Panc1 (cell line): ENCODE results near the gene NCBP2. TPM values are rescaled to one million over a fixed set of nuclear protein-coding genes. Genes with fewer than 3 reads are reported as not detected.
A peak's percentile ranks its signal among the peaks of the same experiment; 100 is the strongest.

Experiments
- ATAC-seq: fragments of 200-7000 bp; cut with Tn5 transposase; 2 replicates; pipeline ENCODE4 v1.9.1; 2020; ENCODE audit warnings: mild to moderate bottlenecking, moderate library complexity
- BruUV-seq: library from RNA; stranded (reverse); fragments of 400-500 nt; replicated peaks from 2 replicates; lab custom pipeline; 2021; lab: Mats Ljungman, UMichigan
- CTCF ChIA-PET: fragments of 300-600 bp; sonication (Branson Sonifier 250); formaldehyde crosslinking; loops from one replicate; lab custom pipeline; 2022; ENCODE audit warnings: antibody characterized with exemption; lab: Charles Lee
- POLR2A ChIA-PET: fragments of 300-600 bp; sonication (Branson Sonifier 250); formaldehyde crosslinking; loops from one replicate; lab custom pipeline; 2022; ENCODE audit warnings: antibody characterized with exemption; lab: Charles Lee
- DNase-seq: peaks from one replicate; pipeline ENCODE4 v3.0.0-alpha.2; 2010; ENCODE audit warnings: low read depth, low spot score
- H3K27ac ChIP-seq: 2 replicates; pipeline ENCODE4 v1.5.1; 2011; ENCODE audit warnings: mild to moderate bottlenecking, low read length, inconsistent platforms
- H3K27me3 ChIP-seq: fragments of 200-500 bp; sonication (Bioruptor generic); 2 replicates; pipeline ENCODE4 v1.6.0; 2014; ENCODE audit warnings: low read length, inconsistent platforms; ENCODE audit not compliant: control insufficient read depth, insufficient read depth
- H3K36me3 ChIP-seq: fragments of 200-500 bp; sonication (Bioruptor generic); 2 replicates; pipeline ENCODE4 v1.5.1; 2014; ENCODE audit warnings: inconsistent platforms, mild to moderate bottlenecking, low read length, moderate library complexity; ENCODE audit not compliant: control insufficient read depth, insufficient read depth
- H3K4me1 ChIP-seq: 2 replicates; pipeline ENCODE4 v1.5.1; 2011; ENCODE audit warnings: inconsistent platforms, mild to moderate bottlenecking, low read length, moderate library complexity; ENCODE audit not compliant: control insufficient read depth, insufficient read depth
- H3K4me3 ChIP-seq, 2 experiments: 2 replicates each; pipeline ENCODE4 v1.5.1; 2011 to 2012; ENCODE audit warnings: low read depth in 2 of 2, low read length in 2 of 2, mild to moderate bottlenecking in 2 of 2, inconsistent platforms in 1 of 2, moderate library complexity in 1 of 2
- H3K9me3 ChIP-seq: fragments of 200-500 bp; sonication (Bioruptor generic); 2 replicates; pipeline ENCODE4 v1.5.1; 2014; ENCODE audit warnings: low read depth, mild to moderate bottlenecking, inconsistent platforms, low read length, moderate library complexity; ENCODE audit not compliant: control insufficient read depth, insufficient read depth
- CTCF ChIP-seq: fragments of 450-650 bp; IDR thresholded peaks from 2 replicates; pipeline ENCODE4 v1.5.1; 2017; ENCODE audit warnings: mild to moderate bottlenecking
- POLR2AphosphoS5 ChIP-seq: IDR thresholded peaks from 2 replicates; pipeline ENCODE4 v1.6.1; 2012; ENCODE audit warnings: mild to moderate bottlenecking, low read depth, low read length, moderate library complexity
- REST ChIP-seq, 2 experiments: IDR thresholded peaks; 2 replicates each; pipeline ENCODE4 v1.6.1; 2011 to 2012; ENCODE audit warnings: low read depth in 2 of 2, control low read depth in 1 of 2, low read length in 1 of 2, mild to moderate bottlenecking in 1 of 2, moderate library complexity in 1 of 2; ENCODE audit not compliant: insufficient read depth in 1 of 2
- SIN3A ChIP-seq: IDR thresholded peaks from 2 replicates; pipeline ENCODE4 v1.6.1; 2012; ENCODE audit warnings: low read depth, mild to moderate bottlenecking, low read length, moderate library complexity, borderline replicate concordance; ENCODE audit not compliant: insufficient read depth
- TCF7L2 ChIP-seq: IDR thresholded peaks from 2 replicates; pipeline ENCODE4 v1.6.1; 2011; ENCODE audit warnings: mild to moderate bottlenecking, low read depth, low read length, inconsistent platforms
- in situ Hi-C: cut with HindIII; loops from 2 replicates; pipeline ENCODE4 v1.10.0; 2016; ENCODE audit warnings: low sequenced_read_pairs, low pct_unique_long_range_greater_than_20kb
- intact Hi-C: fragments of 100-400 bp; cut with micrococcal nuclease; formaldehyde crosslinking; loops from one replicate; pipeline ENCODE4 v1.10.0; 2022; ENCODE audit not compliant: unreplicated experiment
- total RNA-seq: library from RNA; stranded (reverse); gene quantifications from one replicate; pipeline ENCODE4 v1.2.1, GENCODE V29; 2021; ENCODE audit not compliant: unreplicated experiment

Gene NCBP2
- total RNA-seq, 1 experiment from 2014 or later: 122 TPM

GRCh38 chr3:196942915-196943277, 568 bp upstream of the NCBP2 start:
- peak; percentile 26 for ATAC-seq
- in situ Hi-C loops (no loop called here), intact Hi-C loops (no loop called here)
- DNase-seq: no peak
- Histone ChIP-seq H3K9me3 (no peaks in the 10 kb centered on the region), H3K4me1 (peaks cover 15% of the 10 kb centered on the region), H3K27ac (peak overlapping the region; percentile 92), H3K27me3 (no peaks in the 10 kb centered on the region), H3K36me3 (peaks cover 17% of the 10 kb centered on the region), H3K4me3 (peak overlapping the region; percentile 94 to 99)
- TF ChIP-seq CTCF: no peak
- TF ChIP-seq SIN3A: no peak
- TF ChIP-seq REST (IDR thresholded peaks at IDR 0.05; ENCODE audit: insufficient read depth in 1 of 2, low read depth in 2 of 2, low read length in 1 of 2): no peak
- no peak for TF ChIP-seq POLR2AphosphoS5
- TF ChIP-seq TCF7L2: no peak
- TSS peak; percentile 87 for BruUV-seq
- CTCF ChIA-PET: no interaction called here
- POLR2A ChIA-PET: interaction anchor here (0.5 kb wide), 1 partner anchor 203 kb away, joined by 10 read pairs; no protein-coding TSS in a partner anchor

- H3K36me3 ChIP-seq: peaks cover 29% of the 10 kb centered on the region
- CTCF ChIA-PET: interaction anchor here (1.2 kb wide), 1 partner anchor 332 kb away, joined by 5 read pairs; no protein-coding TSS in a partner anchor
- H3K27ac ChIP-seq: peak overlapping the region; percentile 92
- POLR2A ChIA-PET: interaction anchor here (0.6 kb wide), 1 partner anchor 48 kb away, joined by 6 read pairs; no protein-coding TSS in a partner anchor
- BruUV-seq: TSS peak; percentile 86
- peaks cover 15% of the 10 kb centered on the region for H3K4me1 ChIP-seq
- peak; percentile 74 for ATAC-seq
- no peak for DNase-seq
- no peaks in the 10 kb centered on the region for H3K27me3 ChIP-seq
- in situ Hi-C loops (no loop called here), intact Hi-C loops (no loop called here)
- no peaks in the 10 kb centered on the region for H3K9me3 ChIP-seq
- TF ChIP-seq POLR2AphosphoS5: no peak
- no peak; the same call in 1 of the 2 replicates for TF ChIP-seq TCF7L2
- no peak for TF ChIP-seq CTCF
- no peak for TF ChIP-seq SIN3A
- no peak for TF ChIP-seq REST (IDR thresholded peaks at IDR 0.05; ENCODE audit: insufficient read depth in 1 of 2, low read depth in 2 of 2, low read length in 1 of 2)
- H3K4me3 ChIP-seq: peak overlapping the region; percentile 94 to 99
Measured at GRCh38 chr3:196941729-196942225, 551 bp downstream of the NCBP2 start.
